NCI-H524 treated with DMSO at 0.1 percent for 48 hours (cell line): ENCODE measurements around the gene TRIM31.

ENCODE experiments used
- DNase-seq: peaks from one replicate; lab custom pipeline; 2025; lab: John Stamatoyannopoulos, UW

TRIM31 gene

GRCh38 chr6:30113003-30113759, at the start of gene TRIM31:
TRIM31 (minus strand) TSS chr6:30113090; CDS start chr6:30112805, 285 bp downstream.
- DNase-seq, result no peak

- no peak for DNase-seq
Observed at GRCh38 chr6:30162265-30163089, 49.6 kb upstream of the TRIM31 start.

GRCh38 chr6:30160785-30161531, 48.1 kb upstream of the TRIM31 start, which contains the start of gene TRIM10:
TRIM10 (minus strand) TSS chr6:30161211; CDS start chr6:30160858, 353 bp downstream.
- no peak for DNase-seq

GRCh38 chr6:30160008-30160784, 47.3 kb upstream of the TRIM31 start:
- DNase-seq, result no peak

- DNase-seq, result no peak
Observed at GRCh38 chr6:30158475-30159040, 45.7 kb upstream of the TRIM31 start.

DNA sequence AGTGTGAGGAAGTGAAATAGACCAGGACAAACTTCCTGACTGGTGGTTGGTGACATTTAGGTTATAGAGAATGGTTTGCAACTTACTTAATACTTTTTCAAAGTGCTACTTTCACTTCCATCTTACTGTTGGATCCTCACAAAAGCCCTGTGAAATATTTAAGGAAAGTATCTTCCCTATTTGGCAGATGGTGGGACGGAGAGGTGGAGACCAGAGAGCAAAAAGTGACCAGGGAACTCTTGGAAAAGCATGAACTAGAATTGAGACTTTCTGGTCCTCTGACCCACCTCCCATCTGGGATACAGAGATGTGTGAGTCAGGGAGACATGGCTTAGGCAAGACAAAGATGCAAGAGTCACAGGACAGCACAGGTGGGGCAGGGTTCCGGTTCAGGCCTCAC, 45.1 kb upstream of the TRIM31 start:
- no peak for DNase-seq

- DNase-seq, result no peak
Observed at GRCh38 chr6:30157581-30157980, 44.7 kb upstream of the TRIM31 start.

DNA sequence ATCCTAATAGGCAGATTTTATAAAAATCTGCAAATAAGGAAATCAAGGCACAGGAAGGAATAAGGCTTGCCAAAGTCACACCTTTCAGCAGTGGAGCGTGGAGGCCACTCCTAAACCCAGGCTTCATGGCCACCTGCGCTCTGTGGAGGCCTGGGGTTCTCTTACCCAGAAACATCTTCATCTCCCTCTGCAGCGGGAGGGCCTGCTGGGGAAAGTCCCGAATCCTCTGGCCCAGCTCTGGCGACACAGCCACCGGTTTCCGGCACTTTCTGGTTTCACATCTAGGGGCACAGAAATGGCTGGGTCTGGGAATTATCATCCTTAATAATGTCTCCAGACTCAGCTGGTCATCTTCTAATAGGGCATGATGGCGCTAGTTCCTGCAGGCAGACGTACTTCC, 43.9 kb upstream of the TRIM31 start:
- no peak for DNase-seq

DNA sequence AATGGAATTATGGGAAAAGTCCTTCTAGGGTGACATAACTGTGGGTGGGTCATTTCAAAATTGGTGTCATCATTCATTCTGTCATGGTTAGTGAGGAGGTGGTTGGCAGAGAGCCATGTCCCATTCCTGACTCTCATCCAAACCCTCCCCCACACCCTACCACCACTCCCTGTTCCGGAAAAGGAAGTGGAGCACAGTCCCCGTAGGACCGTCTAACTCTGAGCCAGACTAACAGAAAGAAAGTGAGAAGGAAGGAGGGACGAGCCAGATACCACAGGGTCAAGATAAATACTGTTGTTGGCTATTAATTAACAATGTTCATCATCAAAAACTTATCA, 43.3 kb upstream of the TRIM31 start:
- DNase-seq, result no peak

GRCh38 chr6:30155520-30156261, 42.8 kb upstream of the TRIM31 start:
- no peak for DNase-seq

DNA sequence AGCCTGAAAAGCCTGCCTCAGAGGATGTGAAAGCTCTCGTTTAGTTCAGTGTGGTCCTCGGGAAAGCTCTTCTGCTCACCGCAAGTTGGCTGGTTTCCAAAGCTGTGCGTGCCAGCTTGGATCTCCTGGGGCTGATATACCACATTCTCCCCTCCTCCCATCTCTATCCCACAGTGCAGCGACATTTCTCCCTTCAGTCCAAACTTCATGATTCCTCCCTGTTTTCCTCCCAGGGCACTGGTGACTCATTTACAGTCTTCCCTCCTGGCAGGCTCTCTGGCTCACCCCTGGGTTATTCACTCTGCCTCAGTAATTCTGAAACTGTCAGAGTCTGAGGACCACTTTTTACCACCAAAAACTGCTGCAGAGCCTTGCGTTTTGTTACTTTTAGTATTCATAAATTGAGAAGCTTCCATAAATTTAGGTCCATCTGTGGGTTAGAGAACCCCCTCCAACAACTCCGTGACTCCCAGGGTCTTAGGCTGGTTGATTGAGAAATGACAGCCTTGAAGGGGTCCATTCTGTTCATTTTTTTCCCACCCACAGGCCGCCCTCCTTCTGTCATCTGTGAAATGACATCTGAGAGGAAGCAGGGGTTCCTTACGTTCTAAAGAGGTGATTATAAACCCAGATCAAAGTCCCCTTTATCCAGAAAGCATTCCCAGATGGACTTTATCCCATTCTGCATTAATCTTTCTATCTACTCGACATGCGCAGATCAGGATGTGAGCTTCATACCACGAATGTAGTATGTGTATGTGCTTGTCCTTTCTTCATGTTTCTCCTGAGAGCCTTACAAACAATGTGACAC, 42.0 kb upstream of the TRIM31 start:
- DNase-seq, result no peak

DNA sequence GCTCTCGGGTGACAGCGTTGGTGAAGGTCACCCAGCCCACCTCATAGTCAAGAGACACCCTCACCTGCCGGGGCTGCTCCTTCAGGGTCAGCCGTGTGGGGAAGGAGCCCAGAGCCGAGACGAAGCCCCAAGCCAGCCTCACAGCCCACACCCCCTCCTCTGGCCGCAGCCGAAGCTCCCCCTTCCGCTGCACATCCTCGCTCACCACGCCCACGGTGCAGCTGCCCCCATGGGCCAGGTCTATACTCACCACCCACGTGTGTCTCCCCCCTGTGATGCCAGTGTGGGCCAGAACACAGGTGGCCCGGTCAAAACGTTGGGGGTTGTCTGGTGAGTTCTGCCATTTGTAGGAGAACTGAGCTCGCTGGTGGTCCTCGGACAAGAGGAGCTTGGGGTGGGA, 41.2 kb upstream of the TRIM31 start:
- no peak for DNase-seq

- DNase-seq, result no peak
Observed at GRCh38 chr6:30152910-30153610, 40.2 kb upstream of the TRIM31 start.

DNA sequence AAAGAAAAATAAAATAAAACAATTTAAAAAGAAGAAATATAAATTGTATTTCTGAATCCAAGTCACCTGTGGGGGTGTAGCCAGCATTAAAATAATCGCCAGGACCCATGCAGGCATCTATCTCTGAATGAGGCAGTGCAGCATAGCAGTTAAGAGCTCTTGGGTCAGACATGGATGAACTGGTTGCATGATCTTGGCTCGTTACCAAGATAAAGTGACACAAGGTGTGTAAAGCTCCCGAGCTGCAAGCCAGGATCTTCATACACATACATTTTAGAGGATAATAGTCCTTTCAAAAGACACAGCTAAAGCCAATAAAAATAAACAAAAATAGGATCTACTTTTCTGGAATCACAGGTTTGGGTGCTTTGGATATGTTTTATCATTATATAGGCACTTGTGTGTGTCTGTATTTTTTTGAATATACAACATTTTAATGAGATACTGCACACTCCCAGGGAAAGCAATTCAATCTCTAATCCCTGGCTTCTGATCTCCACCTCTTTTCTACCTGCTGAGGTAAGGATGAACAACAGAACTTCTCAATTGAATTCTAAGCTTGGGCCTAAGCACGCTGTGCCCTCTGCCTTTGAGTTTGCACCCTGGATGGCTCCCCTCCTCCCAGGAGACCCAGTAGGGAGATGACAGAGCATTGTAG, 39.3 kb upstream of the TRIM31 start:
- DNase-seq, result no peak

DNA sequence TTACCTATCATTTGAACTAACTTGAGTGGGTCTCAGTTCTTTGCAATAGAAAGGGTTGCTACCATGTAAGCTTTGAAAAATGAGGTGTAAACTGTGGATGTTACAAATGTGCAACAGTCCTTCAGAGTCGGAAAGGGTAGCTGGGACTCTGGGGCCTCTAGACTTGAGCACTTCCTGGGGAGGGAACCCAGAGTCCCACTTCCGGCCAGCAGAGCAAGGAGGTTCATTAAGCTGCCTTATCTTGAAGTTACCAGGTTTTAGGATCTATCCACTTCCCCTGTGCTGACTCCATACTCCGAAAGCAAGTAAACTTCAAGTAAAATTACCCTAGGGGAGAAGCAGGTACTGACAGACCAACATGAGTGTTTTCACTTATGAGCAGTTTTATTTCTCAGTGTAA, 38.7 kb upstream of the TRIM31 start:
- no peak for DNase-seq

GRCh38 chr6:30150671-30151395, 37.9 kb upstream of the TRIM31 start:
- no peak for DNase-seq

- no peak for DNase-seq
Observed at GRCh38 chr6:30149858-30150550, 37.1 kb upstream of the TRIM31 start.
